PC-9 (cell line): Measurements from ENCODE around the gene AMZ1.

ENCODE experiments used
- EZH2 ChIP-seq: fragments of 200-600 bp; sonication (generic); IDR thresholded peaks from 2 replicates; pipeline ENCODE4 v1.8.0; 2017; ENCODE audit warnings: antibody characterized with exemption, low read depth
- TF ChIP-seq, protein P1 (sequence below): fragments of 200-600 bp; sonication (generic); conservative IDR thresholded peaks from 2 replicates; pipeline ENCODE4 v1.6.1; 2017; ENCODE audit warnings: mixed run types, antibody characterized with exemption, mild to moderate bottlenecking, moderate library complexity

DNA sequence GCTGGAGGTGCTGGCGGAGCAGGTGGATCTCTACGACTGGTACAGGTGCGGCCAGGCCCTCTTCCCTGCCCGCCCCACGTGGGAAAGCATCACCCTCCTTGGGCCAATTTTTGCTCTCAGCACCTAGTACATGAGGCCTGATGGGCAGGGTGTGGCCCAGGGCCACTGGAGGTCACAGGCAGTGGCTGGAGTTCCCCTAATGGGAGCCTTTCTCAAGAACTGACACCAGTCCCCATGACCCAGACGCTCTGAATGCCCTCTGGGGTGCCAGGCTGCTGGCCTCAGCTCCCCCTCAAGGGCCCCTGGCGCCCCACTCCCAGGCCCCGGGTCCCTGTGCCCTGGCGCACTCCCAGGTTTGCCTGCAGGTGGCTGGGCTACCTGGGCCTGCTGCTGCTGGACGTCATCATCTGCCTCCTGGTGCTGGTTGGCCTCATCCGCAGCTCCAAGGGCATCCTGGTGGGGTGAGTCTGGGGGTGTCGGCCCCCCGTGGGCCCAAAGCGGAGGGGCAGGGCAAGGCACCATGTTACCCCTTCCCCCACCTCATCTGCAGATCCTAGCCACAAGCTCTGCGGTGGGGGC lies 40.3 kb upstream of the AMZ1 start:
- TF ChIP-seq, protein P1, sequence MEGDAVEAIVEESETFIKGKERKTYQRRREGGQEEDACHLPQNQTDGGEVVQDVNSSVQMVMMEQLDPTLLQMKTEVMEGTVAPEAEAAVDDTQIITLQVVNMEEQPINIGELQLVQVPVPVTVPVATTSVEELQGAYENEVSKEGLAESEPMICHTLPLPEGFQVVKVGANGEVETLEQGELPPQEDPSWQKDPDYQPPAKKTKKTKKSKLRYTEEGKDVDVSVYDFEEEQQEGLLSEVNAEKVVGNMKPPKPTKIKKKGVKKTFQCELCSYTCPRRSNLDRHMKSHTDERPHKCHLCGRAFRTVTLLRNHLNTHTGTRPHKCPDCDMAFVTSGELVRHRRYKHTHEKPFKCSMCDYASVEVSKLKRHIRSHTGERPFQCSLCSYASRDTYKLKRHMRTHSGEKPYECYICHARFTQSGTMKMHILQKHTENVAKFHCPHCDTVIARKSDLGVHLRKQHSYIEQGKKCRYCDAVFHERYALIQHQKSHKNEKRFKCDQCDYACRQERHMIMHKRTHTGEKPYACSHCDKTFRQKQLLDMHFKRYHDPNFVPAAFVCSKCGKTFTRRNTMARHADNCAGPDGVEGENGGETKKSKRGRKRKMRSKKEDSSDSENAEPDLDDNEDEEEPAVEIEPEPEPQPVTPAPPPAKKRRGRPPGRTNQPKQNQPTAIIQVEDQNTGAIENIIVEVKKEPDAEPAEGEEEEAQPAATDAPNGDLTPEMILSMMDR, result no peak
- no peak for TF ChIP-seq EZH2
